Middle frontal gyrus (tissue), 1 donor: ENCODE results near the gene CACNA1D.

Experiments
- DNase-seq: peaks from one replicate; pipeline ENCODE4 v3.0.0-alpha.2; 2015; ENCODE audit warnings: low spot score; ENCODE audit errors: extremely low spot score

CACNA1D gene

GRCh38 chr3:53778153-53778552 lies 283.7 kb downstream of the CACNA1D start:
- DNase-seq, result no peak

DNA sequence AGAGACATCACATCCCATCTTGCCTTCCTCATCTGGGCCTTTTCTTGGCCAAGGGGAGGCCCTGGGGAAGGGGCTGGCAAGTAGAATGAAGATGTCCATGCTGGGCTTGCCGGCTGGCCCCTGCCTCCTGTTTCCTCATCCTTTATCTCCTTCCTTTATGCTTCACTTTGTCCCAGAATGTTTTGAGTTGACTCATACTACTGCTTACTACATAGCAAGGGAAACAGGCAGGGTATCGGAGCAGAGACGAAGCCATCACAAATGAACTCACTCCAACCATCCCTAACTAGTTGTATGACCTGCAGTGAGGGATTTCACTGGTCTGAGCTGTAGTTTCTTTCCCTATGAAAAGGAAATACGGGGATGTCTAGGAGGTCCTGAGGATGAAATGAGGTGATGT lies 285.8 kb downstream of the CACNA1D start:
- DNase-seq, result no peak

- DNase-seq, result no peak
Observed at GRCh38 chr3:53780806-53781205, 286.4 kb downstream of the CACNA1D start.

DNA sequence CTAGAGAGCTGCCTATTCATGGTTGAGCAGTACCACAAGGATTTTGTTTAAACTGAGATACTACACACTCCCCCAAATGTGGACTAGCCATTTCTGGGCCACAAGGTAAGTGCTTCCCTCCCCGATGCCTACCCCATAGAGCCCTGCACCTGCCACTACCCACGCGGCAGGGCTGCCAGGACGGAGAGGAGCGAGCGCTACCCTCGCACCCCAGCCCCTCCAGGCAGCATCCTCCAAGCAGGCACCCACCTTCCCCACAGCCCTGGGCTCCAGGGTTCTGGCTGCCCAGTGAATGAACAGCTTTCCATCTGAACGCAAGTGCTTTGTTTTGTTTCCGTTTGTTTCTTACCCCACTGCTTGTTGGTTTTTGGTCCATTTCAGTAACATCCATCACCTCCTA lies 292.6 kb downstream of the CACNA1D start:
- DNase-seq, result no peak

GRCh38 chr3:53788038-53788437 lies 293.6 kb downstream of the CACNA1D start:
- no peak for DNase-seq

DNA sequence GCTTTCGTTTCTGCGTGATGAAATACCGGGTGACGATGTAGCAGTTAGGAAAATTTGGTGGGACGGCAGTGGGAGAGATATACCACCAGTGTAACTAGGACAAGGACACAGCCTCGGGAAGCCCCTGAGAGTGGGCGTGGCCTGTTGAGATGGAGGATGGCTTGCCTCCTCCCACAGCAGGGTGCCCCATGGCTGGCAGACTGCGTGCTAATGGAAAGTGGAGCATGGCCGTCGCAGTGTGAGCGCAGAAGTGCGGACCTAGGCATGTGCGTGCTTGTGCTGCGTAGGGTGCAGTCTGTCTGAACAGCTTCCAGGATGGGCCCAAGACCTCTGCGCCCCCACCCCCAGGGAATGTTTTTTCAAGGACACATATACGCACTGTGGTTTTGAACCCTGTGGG lies 295.0 kb downstream of the CACNA1D start:
- DNase-seq, result no peak

DNA sequence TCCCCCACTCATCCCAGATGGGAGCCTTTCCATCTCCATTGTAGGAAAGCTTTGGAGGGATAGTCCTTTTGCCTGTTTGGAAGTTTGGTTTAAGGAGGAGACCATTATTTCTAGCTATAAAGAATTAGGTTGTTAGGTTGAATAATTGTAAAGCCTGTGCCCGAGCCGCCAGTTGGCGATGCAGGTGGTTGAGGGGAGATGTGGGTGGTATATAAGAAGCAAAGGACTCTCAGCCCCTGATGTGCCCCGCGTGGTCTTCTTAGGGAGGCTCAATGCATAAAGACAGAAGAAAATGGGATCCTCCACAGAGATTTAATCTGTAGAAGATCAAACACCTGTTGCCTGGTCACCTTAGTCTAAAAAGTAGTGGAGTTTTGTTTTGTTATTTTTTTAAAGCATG lies 296.1 kb downstream of the CACNA1D start:
- no peak for DNase-seq

- DNase-seq, result no peak
Observed at GRCh38 chr3:53791317-53791716, 296.9 kb downstream of the CACNA1D start.

DNA sequence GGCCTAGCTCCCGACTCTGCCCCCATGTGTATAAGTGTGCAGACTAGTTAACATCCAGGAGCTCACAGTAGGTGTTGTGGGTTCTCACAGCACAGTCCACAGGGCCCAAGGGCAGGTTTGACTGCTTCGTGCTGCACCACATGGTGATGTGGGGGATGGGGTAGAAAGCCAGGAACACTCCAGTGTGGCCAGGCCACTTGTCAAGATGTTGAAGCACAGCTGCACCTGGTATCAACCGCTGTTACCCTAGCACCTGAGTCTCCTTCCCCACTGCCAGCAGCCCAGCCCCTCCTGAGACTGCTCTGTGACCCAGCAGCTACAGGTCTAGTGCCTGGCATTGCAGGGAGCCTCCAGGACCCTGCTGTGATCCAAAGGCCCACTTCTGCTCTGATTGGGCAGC lies 298.5 kb downstream of the CACNA1D start:
- no peak for DNase-seq

DNA sequence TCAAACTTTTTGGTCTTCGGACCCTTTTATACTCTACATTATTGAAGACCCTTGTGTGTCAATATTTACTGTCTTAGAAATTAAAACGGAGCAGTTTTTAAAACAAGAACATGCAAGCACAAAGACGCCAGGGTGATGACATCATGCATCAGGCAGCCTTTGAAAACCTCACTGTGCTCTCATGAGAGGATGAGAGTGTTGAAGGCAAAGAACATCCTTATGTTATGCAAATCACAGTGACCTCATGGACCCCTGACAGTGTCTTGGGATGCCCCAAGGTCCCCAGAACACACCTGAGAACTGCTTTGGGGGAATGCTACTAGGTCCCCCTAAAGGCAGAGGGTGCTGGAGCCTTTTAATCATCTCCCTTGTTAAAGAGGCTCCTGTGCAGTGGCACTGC lies 300.2 kb downstream of the CACNA1D start:
- no peak for DNase-seq

- DNase-seq, result no peak
Observed at GRCh38 chr3:53795176-53795575, 300.8 kb downstream of the CACNA1D start.

GRCh38 chr3:53795789-53796560 lies 301.6 kb downstream of the CACNA1D start:
- no peak for DNase-seq

GRCh38 chr3:53798144-53798543 lies 303.7 kb downstream of the CACNA1D start:
- DNase-seq, result no peak

- DNase-seq, result no peak
Observed at GRCh38 chr3:53799338-53799865, 305.0 kb downstream of the CACNA1D start.

- DNase-seq, result no peak
Observed at GRCh38 chr3:53800041-53800906, 305.9 kb downstream of the CACNA1D start.

DNA sequence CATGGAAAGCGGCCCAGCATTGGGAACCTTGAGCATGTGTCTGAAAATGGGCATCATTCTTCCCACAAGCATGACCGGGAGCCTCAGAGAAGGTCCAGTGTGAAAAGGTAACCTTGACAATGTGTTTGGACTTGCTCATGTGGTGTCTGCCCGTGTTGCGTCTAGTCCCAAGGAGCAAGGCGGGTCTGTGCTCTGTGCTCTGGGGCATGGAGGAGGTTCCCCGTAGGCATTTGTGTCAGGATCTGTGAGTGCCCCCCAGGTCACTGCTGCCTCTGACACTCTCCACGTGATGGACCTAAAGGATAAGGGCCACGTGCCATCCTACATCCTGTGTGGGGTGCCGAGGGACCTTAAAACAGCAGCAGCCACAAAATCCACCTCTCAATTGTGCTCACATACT lies 306.9 kb downstream of the CACNA1D start:
- no peak for DNase-seq

GRCh38 chr3:53802256-53802880 lies 308.0 kb downstream of the CACNA1D start:
- no peak for DNase-seq

- DNase-seq, result no peak
Observed at GRCh38 chr3:53803124-53803815, 308.9 kb downstream of the CACNA1D start.

- DNase-seq, result no peak
Observed at GRCh38 chr3:53803816-53804695, 309.6 kb downstream of the CACNA1D start.
